Peyer's patch (tissue), 4 donors: Measurements from ENCODE around the gene OR51D1.

Experiments
- CTCF ChIP-seq, 6 experiments: fragments of 450-650 bp in 4 of 6; fragments of 200-600 bp in 2 of 6; sonication (generic) in 1 of 6; IDR thresholded peaks; one replicate each; pipeline ENCODE4 v1.5.1; 2017 to 2019; ENCODE audit warnings: antibody characterized with exemption in 6 of 6, mild to moderate bottlenecking in 3 of 6, moderate library complexity in 1 of 6
- POLR2A ChIP-seq, 2 donors: fragments of 450-650 bp; IDR thresholded peaks; one replicate each; pipeline ENCODE4 v1.5.1; 2017; ENCODE audit warnings: antibody characterized with exemption in 2 of 2, mild to moderate bottlenecking in 2 of 2, moderate library complexity in 2 of 2

DNA sequence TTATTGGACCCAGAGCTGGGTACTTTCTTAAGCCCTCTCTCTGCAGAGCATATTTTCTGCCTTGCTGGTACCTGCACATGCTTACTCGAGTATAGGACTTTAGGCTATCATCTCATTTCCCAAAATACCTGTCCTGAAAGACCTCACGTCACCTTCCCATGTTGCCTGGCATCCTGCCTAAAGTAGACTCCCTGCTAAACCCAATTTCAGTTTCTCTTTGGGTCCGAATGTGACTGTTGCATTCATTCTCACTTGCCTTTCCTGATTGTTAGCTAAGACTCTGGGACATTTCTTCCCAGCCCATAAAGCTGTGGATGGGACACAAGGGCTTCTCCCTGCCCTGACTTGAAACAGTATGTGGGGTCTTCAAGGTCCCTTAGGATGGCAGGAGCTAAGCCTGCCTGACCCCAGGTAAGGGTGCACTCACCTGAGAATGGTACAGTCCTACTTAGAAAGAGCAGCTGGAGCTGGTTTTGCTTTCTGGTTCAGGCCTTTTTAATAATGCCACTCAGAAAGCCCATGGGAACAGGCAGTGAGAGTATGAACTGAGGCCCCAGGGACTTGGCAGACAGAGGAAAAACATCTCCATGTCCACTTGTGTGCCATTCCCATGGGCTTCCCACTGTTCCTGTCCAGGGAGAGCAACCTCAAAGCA is 47.5 kb downstream of the OR51D1 start:
- TF ChIP-seq CTCF (IDR thresholded peaks at IDR 0.05): no peak
- no peak for TF ChIP-seq POLR2A (IDR thresholded peaks at IDR 0.05)
